Neural progenitor cell (in vitro differentiated cells): Measurements from ENCODE around the gene PRRG4.

ENCODE experiments used
- CTCF ChIP-seq: fragments of 200-600 bp; sonication (generic); IDR thresholded peaks from 2 replicates; pipeline ENCODE4 v1.5.1; 2017; ENCODE audit warnings: antibody characterized with exemption, mild to moderate bottlenecking
- EZH2 ChIP-seq: fragments of 200-600 bp; sonication (generic); IDR thresholded peaks from 2 replicates; pipeline ENCODE4 v1.6.1; 2017; ENCODE audit warnings: antibody characterized with exemption, mild to moderate bottlenecking, moderate library complexity
- EZH2phosphoT487 ChIP-seq: fragments of 200-600 bp; sonication (generic); IDR thresholded peaks from 2 replicates; pipeline ENCODE4 v1.6.1; 2017; ENCODE audit warnings: antibody characterized with exemption

GRCh38 chr11:32852207-32852606 lies 22.5 kb downstream of the PRRG4 start:
- no peak for TF ChIP-seq CTCF
- TF ChIP-seq EZH2phosphoT487 = no peak
- no peak for TF ChIP-seq EZH2
